ENCODE data around the gene WWC2. TPM values are rescaled to one million over a fixed set of nuclear protein-coding genes. Genes with fewer than 3 reads are reported as not detected.

Gene WWC2
- total and polyA plus RNA-seq, 7 donors, result 2.9 to 15.5 (median 7.8) TPM

DNA sequence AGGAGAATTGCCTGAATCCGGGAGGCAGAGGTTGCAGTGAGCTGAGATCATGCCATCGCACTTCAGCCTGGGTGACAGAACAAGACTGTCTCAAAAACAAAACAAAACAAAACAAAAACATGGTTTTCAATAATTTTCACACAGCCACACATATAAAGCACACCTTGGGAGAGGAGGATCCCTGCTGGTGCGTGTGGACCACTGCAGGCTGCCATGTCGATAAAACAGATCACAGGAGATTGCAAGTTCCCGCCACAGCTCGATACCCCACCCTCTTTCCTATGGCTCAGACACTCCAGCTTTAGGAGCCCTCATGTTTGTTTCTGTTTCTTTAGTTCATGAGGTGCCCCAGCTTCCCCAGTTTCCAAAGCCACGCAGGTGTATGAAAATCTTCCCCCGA is 254.5 kb downstream of the WWC2 start:
- Histone ChIP-seq H3K4me3 (no peak overlapping the region), H3K4me1 (no peaks in the 10 kb centered on the region), H3K27ac (no peak overlapping the region), H3K36me3 (ENCODE audit: insufficient read depth in 1 of 2, low read depth in 1 of 2) (no peaks in the 10 kb centered on the region), H3K9me3 (no peaks in the 10 kb centered on the region), H3K27me3 (ENCODE audit: insufficient read depth in 3 of 3, low read length in 2 of 3) (peaks cover 0 to 4% (median 2%) of the 10 kb centered on the region in 3 donors)
- intact Hi-C loops (cut with DNase I), result no loop called here
- TF ChIP-seq, protein P1, sequence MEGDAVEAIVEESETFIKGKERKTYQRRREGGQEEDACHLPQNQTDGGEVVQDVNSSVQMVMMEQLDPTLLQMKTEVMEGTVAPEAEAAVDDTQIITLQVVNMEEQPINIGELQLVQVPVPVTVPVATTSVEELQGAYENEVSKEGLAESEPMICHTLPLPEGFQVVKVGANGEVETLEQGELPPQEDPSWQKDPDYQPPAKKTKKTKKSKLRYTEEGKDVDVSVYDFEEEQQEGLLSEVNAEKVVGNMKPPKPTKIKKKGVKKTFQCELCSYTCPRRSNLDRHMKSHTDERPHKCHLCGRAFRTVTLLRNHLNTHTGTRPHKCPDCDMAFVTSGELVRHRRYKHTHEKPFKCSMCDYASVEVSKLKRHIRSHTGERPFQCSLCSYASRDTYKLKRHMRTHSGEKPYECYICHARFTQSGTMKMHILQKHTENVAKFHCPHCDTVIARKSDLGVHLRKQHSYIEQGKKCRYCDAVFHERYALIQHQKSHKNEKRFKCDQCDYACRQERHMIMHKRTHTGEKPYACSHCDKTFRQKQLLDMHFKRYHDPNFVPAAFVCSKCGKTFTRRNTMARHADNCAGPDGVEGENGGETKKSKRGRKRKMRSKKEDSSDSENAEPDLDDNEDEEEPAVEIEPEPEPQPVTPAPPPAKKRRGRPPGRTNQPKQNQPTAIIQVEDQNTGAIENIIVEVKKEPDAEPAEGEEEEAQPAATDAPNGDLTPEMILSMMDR (IDR thresholded peaks at IDR 0.05), result no peak
- DNase-seq (no peak), ATAC-seq (no peak)
- 79 to 85% (median 84%) methylated on average over 8 of the region's 8 CpGs for WGBS, 3 donors

DNA sequence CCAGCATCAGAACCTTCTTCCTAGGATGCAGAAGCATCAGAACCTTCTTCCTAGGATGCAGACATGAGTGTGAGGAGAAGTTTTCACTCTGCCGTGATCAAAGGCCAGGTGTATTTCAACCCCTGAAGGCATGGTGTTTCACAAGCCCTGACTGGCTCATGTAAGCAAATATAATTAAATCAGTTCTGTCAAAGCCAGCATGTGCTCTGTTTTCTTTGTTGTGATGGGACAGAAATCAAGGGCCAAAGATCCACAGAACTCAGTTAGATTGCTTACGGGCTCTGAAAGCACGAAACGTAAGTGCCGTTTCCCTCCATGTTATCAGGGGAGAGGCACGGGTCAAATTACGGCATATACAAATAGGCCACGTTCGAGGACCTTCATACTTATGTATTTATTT is 255.2 kb downstream of the WWC2 start:
- ATAC-seq (no peak), DNase-seq (no peak)
- Histone ChIP-seq H3K4me3 (no peak overlapping the region), H3K36me3 (ENCODE audit: insufficient read depth in 1 of 2, low read depth in 1 of 2) (no peaks in the 10 kb centered on the region), H3K4me1 (no peaks in the 10 kb centered on the region), H3K27ac (no peak overlapping the region), H3K27me3 (ENCODE audit: insufficient read depth in 3 of 3, low read length in 2 of 3) (peaks cover 0 to 4% (median 2%) of the 10 kb centered on the region in 3 donors), H3K9me3 (no peaks in the 10 kb centered on the region)
- intact Hi-C loops (cut with DNase I), result no loop called here
- TF ChIP-seq, protein P1 (IDR thresholded peaks at IDR 0.05), result no peak
- 55 to 64% (median 62%) methylated on average over 9 of the region's 9 CpGs for WGBS, 3 donors

DNA sequence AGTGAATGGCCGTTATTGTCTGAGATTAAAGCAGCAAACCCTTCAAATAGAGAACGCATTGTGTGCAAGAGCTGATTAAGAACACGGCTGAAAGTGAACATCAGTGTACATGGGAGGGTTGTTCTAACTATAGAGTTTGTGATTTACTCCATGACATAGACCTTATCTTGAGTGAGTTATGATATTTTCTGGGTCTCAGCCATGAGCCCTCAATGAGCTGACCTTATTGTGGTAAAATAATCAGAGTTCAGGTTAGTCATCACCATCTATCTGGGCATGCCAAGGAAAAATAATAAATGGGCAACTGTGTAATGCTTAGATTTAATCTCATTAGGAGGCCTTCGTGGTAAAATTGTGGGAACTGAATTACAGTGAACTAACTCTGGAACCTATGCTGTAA is 256.3 kb downstream of the WWC2 start:
- no peak overlapping the region for H3K27ac ChIP-seq
- no peak overlapping the region for H3K4me3 ChIP-seq
- ATAC-seq (no peak), DNase-seq (no peak)
- H3K9me3 ChIP-seq, result no peaks in the 10 kb centered on the region
- no peaks in the 10 kb centered on the region for H3K36me3 ChIP-seq (ENCODE audit: insufficient read depth in 1 of 2, low read depth in 1 of 2)
- intact Hi-C loops (cut with DNase I), result no loop called here
- no peaks in the 10 kb centered on the region for H3K4me1 ChIP-seq
- TF ChIP-seq, protein P1 (IDR thresholded peaks at IDR 0.05), result no peak
- 47 to 59% (median 51%) methylated on average over 4 of the region's 4 CpGs for WGBS, 3 donors
- H3K27me3 ChIP-seq (ENCODE audit: insufficient read depth in 3 of 3, low read length in 2 of 3), result peaks cover 0 to 4% (median 2%) of the 10 kb centered on the region in 3 donors

DNA sequence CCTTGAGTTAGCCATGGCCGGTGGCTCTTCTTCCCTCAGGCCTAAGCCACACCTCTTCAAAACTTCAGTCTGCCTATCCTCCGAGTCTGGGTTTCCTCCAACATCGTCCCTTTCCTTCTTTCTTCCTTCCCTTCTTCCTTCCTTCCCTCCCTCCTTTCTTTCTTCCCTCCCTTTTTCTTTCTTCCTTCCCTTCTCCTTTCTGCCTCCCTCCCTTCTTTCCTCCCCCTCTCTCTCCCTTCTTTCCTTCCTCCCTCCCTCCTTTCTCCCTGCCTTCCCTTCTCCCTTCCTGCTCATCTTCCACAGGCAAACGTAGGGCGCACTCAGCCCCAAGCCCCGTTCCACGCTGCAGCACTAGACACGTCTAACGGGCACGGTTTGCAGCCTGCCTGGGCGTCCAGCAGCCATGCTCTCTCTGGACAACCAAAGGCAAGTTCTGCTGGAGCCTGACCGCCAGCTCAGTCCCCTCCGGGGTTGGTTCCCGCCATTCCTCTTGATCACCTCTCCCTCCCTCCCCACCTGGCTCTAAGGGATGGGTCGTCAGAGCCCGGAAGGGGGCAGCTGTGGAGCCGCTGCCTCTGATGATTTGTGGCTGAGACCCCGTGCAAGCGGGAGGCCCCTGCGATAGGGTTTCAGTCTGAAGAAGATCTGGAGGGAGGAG is 257.2 kb downstream of the WWC2 start:
- no peak overlapping the region for H3K27ac ChIP-seq
- no peaks in the 10 kb centered on the region for H3K36me3 ChIP-seq (ENCODE audit: insufficient read depth in 1 of 2, low read depth in 1 of 2)
- TF ChIP-seq, protein P1 (IDR thresholded peaks at IDR 0.05), result no peak
- intact Hi-C loops (cut with DNase I), result no loop called here
- H3K4me3 ChIP-seq, result no peak overlapping the region
- no peak for DNase-seq
- WGBS, 3 donors, result 74 to 76% (median 75%) methylated on average over 20 of the region's 20 CpGs
- peaks cover 0 to 4% (median 2%) of the 10 kb centered on the region in 3 donors for H3K27me3 ChIP-seq (ENCODE audit: insufficient read depth in 3 of 3, low read length in 2 of 3)
- no peaks in the 10 kb centered on the region for H3K4me1 ChIP-seq
- H3K9me3 ChIP-seq, result no peaks in the 10 kb centered on the region
- ATAC-seq, result no peak

Data from psoas muscle (tissue), 8 donors.